Stromal cell of bone marrow (primary cell): ENCODE measurements around the gene LTBP4.
"Not testable (repeated sequence)": the region's sequence is repeated elsewhere in the genome, so short reads cannot be mapped to it uniquely, and the experiment has no call there.

Experiments used
- DNase-seq: peaks from one replicate; pipeline ENCODE4 v3.0.0-alpha.2; 2012; ENCODE audit warnings: low read depth

Gene LTBP4

DNA sequence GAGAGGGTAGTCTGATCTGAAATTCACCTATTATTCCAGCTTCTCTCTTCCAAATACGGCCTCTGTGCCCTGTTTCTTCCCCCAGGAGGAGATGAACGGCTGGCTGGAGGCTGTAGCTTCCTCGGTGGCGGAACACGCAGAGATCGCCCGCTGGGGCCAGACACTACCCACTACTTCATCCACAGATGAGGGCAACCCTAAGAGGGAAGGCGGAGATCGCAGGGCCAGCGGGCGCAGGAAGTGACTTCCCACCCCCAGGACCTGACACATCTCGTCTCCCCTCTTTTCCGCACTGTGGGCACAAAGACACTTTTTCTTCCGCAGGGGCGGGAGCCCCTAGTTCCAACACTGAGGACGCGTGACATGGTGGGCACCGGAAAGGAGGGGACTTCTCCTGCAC is 25.8 kb upstream of the LTBP4 start:
- no peak for DNase-seq

GRCh38 chr19:40576151-40576584 is 25.0 kb upstream of the LTBP4 start:
- DNase-seq: no peak

DNA sequence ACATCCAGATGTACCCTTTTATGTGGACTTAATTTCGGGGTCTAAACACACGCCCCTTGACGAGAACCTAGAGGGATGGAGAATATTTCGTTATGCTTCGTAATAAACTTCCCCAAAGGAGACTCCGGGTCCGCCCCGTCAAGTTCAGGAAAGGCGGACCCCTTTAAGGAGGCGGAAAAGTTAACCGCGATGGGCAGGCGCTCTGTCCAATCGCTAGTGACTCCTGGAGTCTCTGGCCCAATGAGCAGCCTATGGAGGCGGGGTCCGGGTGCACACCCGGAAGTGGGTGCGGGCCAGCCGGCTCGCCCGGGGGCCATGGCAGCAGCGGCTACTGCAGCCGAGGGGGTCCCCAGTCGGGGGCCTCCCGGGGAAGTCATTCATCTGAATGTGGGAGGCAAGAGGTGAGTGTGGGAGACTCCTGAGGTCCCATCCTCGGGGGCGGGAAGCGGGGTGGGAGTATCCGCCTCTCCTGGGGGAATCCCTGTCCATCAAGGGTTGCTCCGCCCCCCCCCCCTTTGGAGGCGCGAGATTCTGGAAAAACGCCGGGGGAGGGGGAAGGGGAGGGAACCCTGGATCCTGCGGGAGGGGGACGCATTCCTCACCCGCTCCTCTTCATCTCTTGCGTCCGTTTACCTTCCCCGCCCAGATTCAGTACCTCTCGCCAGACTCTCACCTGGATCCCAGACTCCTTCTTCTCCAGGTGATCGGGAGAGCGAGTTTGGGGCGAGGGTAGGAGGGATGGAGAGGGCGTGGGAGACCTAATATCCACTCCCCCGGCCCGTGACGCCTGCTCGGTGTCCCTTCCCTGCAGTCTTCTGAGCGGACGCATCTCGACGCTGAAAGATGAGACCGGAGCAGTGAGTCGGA is 24.4 kb upstream of the LTBP4 start, which contains the start of gene SHKBP1:
Gene SHKBP1 (plus strand): TSS at position 289 of the 867 bp plus-strand sequence. CDS start 27 bp downstream, at position 316.
- DNase-seq: peak; percentile 93

DNA sequence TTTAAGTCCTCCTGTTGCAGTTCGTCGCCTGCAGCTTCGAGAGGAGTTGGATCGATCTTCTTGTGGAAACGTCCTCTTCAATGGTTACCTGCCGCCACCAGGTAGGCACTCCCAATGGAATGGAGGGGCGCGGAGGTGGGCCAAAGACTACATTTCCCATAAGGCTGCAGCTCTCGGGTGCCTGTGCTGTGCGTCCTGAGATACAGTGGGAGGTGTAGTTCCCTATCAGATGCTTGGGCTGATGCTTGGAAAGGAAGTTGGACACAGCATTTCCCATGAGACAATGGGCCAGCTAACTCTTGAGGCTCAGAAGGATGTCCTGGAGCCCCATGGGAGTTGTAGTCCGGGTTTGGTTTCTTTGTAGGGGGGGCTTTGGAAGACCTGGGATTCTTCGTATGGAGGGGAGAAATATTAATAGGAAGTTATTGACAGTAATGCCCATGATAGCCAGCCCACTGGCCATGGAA is 22.7 kb upstream of the LTBP4 start:
- DNase-seq: no peak

DNA sequence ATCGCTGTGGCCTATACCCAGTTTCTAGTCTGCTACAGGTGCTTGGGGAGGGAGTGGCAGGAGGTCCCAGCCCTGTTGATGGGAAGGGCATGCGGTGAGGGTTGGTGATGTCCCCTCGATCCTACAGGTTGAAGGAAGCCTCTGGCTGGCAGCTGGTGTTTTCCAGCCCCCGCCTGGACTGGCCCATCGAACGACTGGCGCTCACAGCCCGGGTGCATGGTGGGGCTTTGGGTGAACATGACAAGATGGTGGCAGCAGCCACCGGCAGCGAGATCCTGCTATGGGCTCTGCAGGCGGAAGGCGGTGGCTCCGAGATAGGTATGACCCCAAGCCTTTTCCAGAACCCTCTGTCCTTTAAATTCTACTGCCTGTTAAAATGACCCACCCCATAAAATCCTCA is 20.6 kb upstream of the LTBP4 start:
- DNase-seq: no peak

- DNase-seq: no peak
Measured at GRCh38 chr19:40581531-40581930, 19.6 kb upstream of the LTBP4 start.

DNA sequence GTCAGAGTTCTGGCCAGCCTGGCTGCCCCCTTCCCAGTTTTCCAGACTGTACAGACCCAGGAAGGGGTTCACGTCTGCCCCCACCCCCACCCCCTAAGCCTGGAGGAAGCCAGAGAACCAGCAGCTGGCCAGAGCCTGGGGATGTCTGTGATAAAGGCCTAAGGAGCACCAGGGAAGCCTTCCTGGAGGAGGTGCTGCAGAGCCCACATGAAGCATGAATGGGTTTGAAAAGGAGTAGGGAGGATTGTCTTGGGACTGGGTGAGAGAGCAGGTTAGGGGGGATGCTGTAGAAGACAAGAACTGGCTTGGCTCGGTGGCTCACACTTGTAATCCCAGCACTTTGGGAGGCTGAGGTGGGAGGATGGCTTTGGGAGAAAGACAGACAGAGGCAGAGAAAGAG is 18.7 kb upstream of the LTBP4 start:
- DNase-seq: no peak

- DNase-seq: no peak
Measured at GRCh38 chr19:40583283-40583682, 17.9 kb upstream of the LTBP4 start.

DNA sequence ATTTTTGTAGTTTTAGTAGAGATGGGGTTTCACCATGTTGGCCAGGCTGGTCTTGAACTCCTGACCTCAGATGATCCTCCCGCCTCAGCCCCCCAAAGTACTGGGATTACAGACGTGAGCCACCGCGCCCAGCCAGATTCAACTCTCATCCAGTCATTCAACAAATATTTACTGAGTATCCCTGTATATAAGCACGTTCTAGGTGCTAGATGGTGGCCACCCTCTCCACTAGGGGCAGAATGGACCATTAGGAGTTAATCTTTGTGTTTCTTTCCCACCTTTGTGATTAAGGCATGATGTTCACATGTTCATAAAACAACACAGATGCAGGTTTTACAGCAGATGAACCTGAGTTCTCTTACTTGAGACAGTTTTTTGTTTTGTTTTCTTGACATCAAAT is 17.2 kb upstream of the LTBP4 start:
- no peak for DNase-seq

GRCh38 chr19:40585241-40585981 is 15.8 kb upstream of the LTBP4 start:
- peak; percentile 47 for DNase-seq

GRCh38 chr19:40585982-40586422 is 15.2 kb upstream of the LTBP4 start:
- no peak for DNase-seq

DNA sequence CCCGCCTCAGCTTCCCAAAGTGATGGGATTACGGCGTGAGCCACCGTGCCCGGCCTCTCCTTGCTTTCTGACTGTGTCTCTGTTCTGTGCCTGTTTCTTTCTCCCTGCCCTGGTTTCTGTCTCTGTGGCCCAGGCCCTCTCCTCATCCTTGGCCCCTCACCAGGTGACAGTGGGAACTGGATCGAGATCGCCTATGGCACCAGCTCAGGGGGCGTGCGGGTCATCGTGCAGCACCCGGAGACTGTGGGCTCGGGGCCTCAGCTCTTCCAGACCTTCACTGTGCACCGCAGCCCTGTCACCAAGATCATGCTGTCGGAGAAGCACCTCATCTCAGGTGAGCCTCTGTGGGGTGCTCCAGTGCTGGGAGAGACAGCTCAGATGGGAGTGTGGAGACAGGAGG is 14.6 kb upstream of the LTBP4 start:
- DNase-seq: no peak

- DNase-seq: no peak
Measured at GRCh38 chr19:40588110-40588854, 12.9 kb upstream of the LTBP4 start.

DNA sequence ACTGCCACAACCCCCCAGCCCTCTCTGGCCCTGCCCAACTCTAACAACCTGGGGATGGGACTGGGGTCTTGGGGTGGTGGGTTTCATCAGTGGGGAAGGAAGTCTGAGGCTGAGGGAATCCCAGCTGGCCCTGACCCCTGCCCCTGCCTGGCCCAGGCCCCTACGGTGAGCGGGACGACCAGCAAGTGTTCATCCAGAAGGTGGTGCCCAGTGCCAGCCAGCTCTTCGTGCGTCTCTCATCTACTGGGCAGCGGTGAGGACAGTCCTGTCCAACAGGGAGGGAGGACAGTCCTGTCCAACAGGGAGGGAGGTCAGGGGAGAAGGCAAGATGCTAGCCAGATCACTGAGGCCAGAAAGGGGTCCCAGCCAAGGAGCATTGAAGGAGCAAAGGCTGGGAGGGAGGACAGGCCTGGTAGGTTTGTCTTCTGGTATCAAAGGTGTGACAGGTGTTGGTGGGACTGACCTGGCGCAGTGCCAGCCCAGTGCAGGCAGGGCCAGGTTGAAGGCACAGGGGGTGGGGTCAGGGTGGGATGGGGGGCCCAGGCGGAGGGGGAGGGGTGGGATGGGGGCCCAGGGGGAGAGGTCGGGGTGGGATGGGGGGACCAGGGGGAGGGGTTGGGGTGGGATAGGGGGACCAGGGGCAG is 12.1 kb upstream of the LTBP4 start:
- DNase-seq: no peak

DNA sequence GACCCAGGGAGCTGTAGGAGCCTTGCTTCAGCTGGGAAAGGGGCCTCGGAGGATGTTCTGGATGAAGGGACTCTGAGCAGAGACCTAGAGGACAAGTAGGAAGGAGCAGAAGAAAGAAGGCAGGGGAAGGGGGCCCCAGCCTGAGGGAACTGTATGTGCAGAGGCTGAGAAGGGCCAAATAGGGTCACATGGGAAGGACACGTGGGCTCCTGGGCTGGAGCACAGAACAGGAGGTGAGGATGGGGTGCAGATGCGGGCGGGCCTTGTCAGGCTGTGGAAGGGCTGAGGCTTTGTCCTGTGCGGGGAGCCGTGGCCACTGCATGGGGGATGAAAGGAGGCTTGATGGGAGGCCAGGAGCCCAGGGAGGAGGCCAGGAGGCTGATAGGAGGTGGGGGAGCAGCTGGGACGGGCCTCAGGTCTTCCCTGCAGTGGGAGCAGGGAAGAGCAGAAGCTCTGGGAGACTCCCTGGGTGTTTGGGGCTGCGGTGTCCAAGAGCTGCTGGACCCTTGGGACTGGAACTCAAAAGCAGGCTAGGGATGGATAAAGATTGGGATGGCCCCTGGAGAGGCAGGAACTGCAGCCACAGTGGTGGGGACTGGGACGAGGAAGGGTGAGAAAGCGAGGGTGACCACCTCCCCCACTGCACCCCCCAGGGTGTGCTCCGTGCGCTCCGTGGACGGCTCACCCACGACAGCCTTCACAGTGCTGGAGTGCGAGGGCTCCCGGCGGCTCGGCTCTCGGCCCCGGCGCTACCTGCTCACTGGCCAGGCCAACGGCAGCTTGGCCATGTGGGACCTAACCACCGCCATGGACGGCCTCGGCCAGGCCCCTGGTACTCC is 11.4 kb upstream of the LTBP4 start:
- DNase-seq: no peak

DNA sequence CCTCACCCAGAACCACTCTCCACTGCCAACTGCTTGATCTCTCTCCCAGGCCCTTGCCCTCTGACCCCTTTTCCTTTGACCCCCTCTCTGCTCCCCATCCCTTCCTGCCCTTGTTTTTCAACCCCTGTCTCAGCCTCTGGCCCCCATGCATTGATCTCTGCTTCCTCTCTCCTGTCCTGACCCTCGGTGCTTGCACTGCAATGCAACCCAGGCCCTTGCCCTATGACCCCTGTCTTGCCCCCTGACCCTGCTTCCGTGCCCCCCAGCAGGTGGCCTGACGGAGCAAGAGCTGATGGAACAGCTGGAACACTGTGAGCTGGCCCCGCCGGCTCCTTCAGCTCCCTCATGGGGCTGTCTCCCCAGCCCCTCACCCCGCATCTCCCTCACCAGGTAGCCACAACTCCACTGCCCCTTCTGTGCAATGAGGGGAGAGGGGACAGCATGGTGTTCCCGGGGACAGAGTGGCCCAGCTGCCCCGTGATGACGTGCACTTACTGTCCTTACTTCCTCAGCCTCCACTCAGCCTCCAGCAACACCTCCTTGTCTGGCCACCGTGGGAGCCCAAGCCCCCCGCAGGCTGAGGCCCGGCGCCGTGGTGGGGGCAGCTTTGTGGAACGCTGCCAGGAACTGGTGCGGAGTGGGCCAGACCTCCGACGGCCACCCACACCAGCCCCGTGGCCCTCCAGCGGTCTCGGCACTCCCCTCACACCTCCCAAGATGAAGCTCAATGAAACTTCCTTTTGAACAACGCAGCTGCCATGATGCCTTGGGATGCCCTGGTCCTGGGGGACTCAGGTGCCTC is 10.5 kb upstream of the LTBP4 start:
- no peak for DNase-seq

- not testable (repeated sequence) for DNase-seq
Measured at GRCh38 chr19:40591724-40592123, 9.4 kb upstream of the LTBP4 start.

GRCh38 chr19:40592170-40592569 is 9.0 kb upstream of the LTBP4 start:
- no peak for DNase-seq

DNA sequence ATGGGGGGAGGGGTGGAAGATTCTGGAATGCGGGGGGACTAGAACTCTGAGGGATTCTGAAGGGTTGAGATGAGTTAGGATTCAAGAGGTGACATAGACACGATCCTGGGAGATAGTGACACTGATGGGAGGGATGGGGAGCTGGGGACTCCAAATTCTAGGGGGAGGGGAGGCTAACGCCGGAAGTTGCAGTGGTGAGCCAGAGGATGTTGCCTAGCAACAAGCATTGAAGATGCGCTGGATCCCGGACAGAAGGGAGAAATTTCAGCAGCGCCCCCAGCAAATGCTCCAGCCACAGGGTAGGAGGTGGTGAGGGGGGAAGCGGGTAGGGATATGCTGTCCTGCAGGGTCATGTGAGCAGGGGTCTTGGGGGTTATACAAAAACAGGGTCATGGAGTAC is 6.9 kb upstream of the LTBP4 start:
- DNase-seq: no peak

DNA sequence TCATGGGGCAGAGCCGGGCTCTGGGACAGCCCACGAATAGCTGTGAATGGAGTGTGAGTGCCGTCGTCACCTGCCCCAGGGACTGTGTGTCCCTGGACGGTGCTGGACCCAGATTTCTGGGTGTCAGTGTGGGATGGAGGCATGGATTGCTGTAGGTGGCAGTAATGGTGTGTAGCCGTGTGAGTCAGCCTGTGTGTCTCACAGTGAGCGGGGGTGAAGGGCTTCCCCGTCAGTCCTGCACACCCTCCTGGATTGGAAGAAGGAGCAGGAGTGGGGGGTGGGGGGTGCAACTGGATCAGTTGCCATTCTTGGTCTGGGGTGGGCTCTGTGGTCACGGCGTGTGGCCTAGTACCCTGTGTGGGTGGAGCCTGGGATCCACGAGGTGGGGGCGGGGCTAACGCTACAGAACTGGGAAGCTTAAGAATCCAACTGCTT is 6.5 kb upstream of the LTBP4 start:
- DNase-seq: no peak
